NCI-H2227 (cell line): ENCODE measurements around the gene SLC38A3.

Source experiments
- DNase-seq: peaks from one replicate; lab custom pipeline; 2025; ENCODE audit not compliant: unreplicated experiment; lab: John Stamatoyannopoulos, UW

Gene SLC38A3

DNA sequence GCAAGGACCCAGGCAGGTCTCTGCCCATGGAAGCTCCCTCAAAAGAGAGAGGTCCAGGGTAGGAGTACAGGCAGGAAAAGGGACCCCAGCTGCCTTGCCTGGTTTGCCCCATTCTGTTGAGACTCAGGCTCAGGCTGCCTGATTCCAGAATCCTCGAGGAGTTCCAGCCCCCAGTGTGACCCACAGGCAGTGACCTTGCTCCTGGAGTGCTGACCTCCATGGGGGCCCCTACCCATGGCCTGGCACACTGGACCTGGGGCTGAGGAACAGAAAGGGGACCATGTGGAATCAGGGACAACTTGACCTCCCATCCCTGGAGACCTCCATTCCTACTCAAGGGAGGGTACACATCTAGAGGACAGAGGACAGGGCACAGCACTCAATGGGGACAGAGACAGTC is 60.5 kb downstream of the SLC38A3 start:
- DNase-seq, result no peak

DNA sequence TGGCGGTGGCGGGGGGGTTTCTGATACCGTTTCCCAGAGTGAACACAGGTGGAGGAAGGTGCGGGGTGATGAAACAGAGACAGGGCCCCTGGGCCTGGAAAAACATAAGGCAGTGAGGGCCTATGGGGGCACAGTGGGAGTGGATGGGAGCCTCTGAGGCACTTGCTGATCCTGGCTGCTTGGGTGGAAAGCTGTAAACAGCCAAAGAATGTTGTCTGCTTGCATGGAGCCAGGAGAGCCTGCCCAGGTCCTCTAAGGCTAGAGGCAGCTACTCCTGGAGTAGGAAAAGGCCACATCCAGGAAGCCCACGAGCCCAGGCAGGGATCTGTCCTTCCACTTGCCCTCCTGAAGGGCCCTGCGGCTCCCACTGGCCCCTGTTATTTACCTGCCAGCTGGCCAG is 60.9 kb downstream of the SLC38A3 start:
- no peak for DNase-seq

DNA sequence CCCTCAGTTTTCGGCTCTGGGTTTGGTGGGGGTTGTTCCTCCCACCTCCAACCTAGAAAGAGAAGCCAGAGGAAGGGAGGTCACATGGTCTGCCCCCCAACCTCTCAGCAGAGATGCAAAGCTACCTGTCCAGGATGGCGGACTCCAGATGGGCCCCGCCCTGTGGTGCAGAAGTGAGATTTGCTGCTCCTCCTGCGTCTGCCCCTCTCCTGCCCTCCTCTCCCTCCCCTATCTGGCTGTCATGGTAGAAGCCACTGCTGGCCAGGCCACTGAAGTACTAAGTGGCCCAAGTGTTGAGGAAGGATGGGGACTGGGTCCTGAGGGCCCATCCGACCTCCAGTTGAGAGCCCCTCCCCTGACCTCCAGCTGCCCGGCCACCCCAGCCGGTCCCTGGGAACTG is 61.8 kb downstream of the SLC38A3 start:
- no peak for DNase-seq

DNA sequence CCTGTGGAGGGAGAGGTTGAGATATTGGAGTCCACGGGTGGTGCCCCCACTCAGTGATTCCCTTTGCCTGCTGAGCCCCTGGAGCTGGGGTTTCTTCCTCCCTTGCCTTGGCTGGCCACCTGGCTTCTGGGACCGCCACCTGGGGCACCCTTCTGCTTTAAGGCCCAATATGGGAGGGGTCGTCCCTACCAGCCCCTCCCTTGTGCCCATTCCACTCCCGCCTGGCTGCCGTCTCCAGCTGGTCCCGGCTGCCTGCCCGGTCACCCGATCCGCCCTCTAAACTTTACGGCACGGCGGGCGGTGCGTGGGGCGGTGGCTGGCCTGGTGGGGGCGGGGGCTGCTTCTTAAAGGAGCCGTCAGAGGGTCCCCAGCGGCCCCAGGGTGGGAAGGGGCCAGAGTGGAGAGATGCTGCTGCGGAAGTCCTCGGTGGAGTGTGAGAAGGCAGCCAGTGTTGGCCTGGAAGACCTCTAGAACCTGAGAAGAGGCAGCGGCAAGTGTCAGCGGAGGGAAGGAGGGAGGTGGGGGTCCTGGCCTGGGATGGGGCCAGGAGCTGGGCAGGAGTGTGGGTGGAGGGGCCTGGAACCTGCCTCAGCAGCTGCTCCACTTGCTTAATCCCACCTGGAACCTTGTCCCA is 62.3 kb downstream of the SLC38A3 start:
- peak; percentile 29 for DNase-seq

DNA sequence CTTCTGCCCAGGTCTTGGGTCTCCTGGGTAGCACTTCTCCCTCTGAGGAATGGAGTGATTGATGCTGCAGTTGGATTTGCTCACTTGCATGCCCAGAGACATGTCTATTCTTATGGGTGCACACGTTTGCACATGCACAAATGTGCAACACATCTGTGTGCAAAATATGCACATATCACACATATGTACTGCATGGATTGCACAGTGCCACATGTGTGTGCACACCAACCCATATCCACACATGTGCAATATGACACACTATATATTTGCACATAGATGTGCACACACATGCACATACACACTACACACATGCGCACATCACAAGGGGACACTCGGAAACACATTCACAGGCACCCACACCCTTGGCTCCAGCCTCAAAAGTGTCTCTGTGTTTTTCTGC is 63.2 kb downstream of the SLC38A3 start:
- DNase-seq, result no peak

DNA sequence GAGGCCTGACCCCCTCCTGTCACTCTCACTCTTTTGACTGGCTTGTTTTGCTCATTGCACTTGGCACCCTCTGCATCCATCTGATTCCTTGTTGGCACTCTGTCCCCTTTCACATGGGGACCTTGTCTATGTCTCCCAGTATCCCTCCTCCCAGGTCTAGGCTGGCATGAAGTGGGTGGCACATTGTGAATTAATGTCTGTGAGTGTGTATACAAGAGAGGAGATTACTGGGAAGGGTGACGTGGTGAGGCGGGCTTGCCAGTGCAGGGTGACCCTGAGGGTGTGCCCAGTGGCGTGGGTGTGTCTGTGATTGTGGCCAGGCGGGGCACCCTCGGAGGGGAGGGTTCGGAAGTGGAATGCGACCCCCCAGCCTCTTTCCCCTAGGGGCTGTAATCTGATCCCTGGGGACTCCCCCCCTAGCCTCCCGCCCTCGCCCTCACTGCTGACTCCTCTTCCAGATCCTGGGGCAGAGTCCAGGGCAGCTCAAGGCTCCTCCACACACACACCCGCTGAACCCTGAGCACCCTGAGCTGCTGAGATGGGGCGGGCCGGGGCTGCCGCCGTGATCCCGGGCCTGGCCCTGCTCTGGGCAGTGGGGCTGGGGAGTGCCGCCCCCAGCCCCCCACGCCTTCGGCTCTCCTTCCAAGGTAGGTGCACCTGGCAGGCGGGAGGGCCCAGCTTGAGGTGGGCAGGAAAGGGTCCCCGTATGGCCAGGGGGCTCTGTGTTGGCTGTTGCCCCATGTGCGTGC is 63.8 kb downstream of the SLC38A3 start, which contains the start of gene SEMA3B:
Gene SEMA3B, plus strand, starts transcription at position 445 of the 749 bp plus-strand sequence. Its CDS starts 94 bp downstream, at position 539.
- no peak for DNase-seq

DNA sequence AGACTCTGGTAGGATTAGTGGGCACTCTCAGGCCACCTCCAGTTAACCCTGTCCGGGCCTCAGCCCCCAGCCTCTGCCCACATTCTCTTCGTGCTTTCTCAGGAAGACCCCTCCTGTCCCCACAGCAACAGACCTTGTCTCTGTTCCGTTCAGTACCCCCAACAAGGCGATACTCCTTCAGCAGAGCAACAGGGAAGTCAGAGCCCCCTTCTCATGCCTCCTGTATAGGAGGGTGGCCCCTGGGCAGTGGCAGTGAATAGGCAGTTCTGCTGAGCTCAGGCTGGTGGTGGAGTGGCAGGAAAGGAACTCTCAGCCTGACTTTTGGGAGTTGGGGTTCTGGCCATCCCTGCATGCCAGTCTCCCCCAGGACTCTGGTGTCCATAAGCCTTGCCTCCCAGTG is 64.4 kb downstream of the SLC38A3 start:
- DNase-seq, result no peak

DNA sequence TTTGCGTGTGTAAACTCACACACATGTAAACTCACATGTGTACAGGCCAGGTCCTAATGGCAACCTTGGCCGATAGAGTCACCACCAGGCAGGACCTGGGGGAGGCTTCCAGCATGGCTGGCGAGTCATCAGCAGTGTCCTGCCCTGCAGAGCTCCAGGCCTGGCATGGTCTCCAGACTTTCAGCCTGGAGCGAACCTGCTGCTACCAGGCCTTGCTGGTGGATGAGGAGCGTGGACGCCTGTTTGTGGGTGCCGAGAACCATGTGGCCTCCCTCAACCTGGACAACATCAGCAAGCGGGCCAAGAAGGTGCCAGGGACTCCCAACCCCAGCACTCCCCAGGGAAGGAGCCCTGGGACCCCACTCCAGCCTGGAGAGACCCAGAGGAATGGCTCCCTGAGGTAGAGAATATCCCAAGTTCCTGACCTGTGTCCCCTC is 64.9 kb downstream of the SLC38A3 start:
- DNase-seq, result no peak

DNA sequence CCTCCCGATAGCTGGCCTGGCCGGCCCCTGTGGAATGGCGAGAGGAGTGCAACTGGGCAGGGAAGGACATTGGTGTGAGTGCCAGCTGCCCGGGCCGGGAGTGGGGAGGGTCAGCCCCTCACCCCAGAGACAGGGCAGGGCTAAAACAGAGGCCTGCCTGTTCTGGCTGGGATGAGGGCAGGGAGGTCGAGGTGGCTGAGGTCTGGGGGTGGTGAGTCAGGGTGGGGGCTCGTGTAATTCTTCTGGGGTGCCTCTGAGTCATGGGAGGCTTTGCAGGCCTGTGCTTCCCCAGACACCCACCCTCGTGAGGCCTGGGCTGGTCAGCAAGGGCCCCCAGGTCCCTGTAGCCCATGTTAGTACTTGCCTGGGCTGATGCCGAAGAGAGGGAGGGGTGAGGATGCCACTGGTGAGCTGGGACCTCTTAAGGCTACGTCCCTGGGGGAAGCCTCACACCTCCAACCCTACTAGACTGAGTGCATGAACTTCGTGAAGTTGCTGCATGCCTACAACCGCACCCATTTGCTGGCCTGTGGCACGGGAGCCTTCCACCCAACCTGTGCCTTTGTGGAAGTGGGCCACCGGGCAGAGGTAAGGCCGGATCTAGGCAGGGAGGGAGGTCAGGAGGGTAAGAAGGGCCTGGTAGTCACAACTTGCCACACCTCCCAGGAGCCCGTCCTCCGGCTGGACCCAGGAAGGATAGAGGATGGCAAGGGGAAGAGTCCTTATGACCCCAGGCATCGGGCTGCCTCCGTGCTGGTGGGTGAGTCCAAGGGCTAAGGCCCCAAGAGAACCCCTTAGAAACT is 65.6 kb downstream of the SLC38A3 start:
- no peak for DNase-seq
